SK-N-SH (cell line): ENCODE results near the gene TTC22.

Experiments
- EZH2phosphoT487 ChIP-seq: fragments of 200-600 bp; sonication (generic); IDR thresholded peaks from 2 replicates; pipeline ENCODE4 v1.6.1; 2017; ENCODE audit warnings: low read depth, mixed run types, mild to moderate bottlenecking, antibody characterized with exemption, moderate library complexity, borderline replicate concordance
- FOXJ3 ChIP-seq: sonication (generic); formaldehyde crosslinking; IDR thresholded peaks from 2 replicates; pipeline ENCODE4 v1.5.1; 2020; ENCODE audit warnings: mild to moderate bottlenecking, missing genetic modification reagents
- POLR2AphosphoS5 ChIP-seq: IDR thresholded peaks from 2 replicates; pipeline ENCODE4 v1.6.1; 2012; ENCODE audit warnings: low read depth, low read length
- RAD21 ChIP-seq: IDR thresholded peaks from 2 replicates; pipeline ENCODE4 v1.6.1; 2012; ENCODE audit warnings: mild to moderate bottlenecking, low read length
- TCF12 ChIP-seq: IDR thresholded peaks from 2 replicates; pipeline ENCODE4 v1.4.0; 2012
- TF ChIP-seq, protein P1 (sequence below): fragments of 200-600 bp; sonication (generic); IDR thresholded peaks from 2 replicates; pipeline ENCODE4 v1.6.1; 2017; ENCODE audit warnings: antibody characterized with exemption, mild to moderate bottlenecking, moderate library complexity
- TF ChIP-seq, protein P2 (sequence below): IDR thresholded peaks from 2 replicates; pipeline ENCODE4 v1.6.1; 2012; ENCODE audit warnings: mild to moderate bottlenecking, low read depth, low read length, moderate library complexity

DNA sequence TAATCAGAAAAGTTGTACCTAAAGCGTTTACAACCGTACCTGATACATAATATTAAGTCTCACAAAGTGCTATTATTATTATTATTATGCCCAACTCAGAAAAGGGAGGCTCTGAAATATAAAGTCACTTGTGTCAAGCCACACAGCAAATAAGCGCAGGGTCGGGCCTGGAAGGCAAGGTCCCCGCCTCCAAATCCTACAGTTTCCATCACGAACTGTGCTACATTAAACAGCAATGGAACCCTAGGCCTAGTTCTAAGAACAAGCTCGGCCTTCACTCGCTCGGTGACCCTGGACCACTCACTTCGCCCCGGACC lies 37.3 kb downstream of the TTC22 start:
- TF ChIP-seq, protein P1, sequence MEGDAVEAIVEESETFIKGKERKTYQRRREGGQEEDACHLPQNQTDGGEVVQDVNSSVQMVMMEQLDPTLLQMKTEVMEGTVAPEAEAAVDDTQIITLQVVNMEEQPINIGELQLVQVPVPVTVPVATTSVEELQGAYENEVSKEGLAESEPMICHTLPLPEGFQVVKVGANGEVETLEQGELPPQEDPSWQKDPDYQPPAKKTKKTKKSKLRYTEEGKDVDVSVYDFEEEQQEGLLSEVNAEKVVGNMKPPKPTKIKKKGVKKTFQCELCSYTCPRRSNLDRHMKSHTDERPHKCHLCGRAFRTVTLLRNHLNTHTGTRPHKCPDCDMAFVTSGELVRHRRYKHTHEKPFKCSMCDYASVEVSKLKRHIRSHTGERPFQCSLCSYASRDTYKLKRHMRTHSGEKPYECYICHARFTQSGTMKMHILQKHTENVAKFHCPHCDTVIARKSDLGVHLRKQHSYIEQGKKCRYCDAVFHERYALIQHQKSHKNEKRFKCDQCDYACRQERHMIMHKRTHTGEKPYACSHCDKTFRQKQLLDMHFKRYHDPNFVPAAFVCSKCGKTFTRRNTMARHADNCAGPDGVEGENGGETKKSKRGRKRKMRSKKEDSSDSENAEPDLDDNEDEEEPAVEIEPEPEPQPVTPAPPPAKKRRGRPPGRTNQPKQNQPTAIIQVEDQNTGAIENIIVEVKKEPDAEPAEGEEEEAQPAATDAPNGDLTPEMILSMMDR, result no peak
- TF ChIP-seq EZH2phosphoT487, result no peak
- no peak for TF ChIP-seq TCF12
- TF ChIP-seq FOXJ3 (CRISPR knock-in tag), result no peak
- TF ChIP-seq RAD21, result no peak
- TF ChIP-seq, protein P2, sequence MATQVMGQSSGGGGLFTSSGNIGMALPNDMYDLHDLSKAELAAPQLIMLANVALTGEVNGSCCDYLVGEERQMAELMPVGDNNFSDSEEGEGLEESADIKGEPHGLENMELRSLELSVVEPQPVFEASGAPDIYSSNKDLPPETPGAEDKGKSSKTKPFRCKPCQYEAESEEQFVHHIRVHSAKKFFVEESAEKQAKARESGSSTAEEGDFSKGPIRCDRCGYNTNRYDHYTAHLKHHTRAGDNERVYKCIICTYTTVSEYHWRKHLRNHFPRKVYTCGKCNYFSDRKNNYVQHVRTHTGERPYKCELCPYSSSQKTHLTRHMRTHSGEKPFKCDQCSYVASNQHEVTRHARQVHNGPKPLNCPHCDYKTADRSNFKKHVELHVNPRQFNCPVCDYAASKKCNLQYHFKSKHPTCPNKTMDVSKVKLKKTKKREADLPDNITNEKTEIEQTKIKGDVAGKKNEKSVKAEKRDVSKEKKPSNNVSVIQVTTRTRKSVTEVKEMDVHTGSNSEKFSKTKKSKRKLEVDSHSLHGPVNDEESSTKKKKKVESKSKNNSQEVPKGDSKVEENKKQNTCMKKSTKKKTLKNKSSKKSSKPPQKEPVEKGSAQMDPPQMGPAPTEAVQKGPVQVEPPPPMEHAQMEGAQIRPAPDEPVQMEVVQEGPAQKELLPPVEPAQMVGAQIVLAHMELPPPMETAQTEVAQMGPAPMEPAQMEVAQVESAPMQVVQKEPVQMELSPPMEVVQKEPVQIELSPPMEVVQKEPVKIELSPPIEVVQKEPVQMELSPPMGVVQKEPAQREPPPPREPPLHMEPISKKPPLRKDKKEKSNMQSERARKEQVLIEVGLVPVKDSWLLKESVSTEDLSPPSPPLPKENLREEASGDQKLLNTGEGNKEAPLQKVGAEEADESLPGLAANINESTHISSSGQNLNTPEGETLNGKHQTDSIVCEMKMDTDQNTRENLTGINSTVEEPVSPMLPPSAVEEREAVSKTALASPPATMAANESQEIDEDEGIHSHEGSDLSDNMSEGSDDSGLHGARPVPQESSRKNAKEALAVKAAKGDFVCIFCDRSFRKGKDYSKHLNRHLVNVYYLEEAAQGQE, result no peak
- TF ChIP-seq POLR2AphosphoS5, result no peak
